Stimulated activated naive B cell treated with anti-CD40 and anti-IgM and Interleukin-4, amounts not matched to agents 10 μg/mL and 1 μg/mL and 100 μg/mL, for 72 hours (primary cell): Measurements from ENCODE around the gene ENTPD6.
"Not testable (repeated sequence)": the region's sequence is repeated elsewhere in the genome, so short reads cannot be mapped to it uniquely, and the experiment has no call there.

ENCODE experiments used
- ATAC-seq, 2 donors: fragments of 150-1000 bp; cut with Tn5 transposase; replicated peaks; 2 replicates each; pipeline ENCODE4 v1.10.0; 2021; ENCODE audit warnings: moderate library complexity in 1 of 2
- DNase-seq: peaks from one replicate; pipeline ENCODE4 v3.0.0; 2021
- H3K27ac Mint-ChIP-seq: one replicate; pipeline ENCODE4 v1.8.0; 2022; ENCODE audit warnings: mild to moderate bottlenecking, mixed read lengths
- H3K27me3 Mint-ChIP-seq, 2 donors: one replicate each; pipeline ENCODE4 v1.8.0; 2022; ENCODE audit warnings: mixed read lengths in 2 of 2
- H3K36me3 Mint-ChIP-seq, 2 donors: one replicate each; pipeline ENCODE4 v1.8.0; 2022; ENCODE audit warnings: mixed read lengths in 2 of 2, mild to moderate bottlenecking in 1 of 2
- H3K4me1 Mint-ChIP-seq, 2 donors: one replicate each; pipeline ENCODE4 v1.8.0; 2022; ENCODE audit warnings: mixed read lengths in 2 of 2, mild to moderate bottlenecking in 1 of 2
- H3K4me3 Mint-ChIP-seq, 2 donors: one replicate each; pipeline ENCODE4 v1.8.0; 2022; ENCODE audit warnings: mild to moderate bottlenecking in 2 of 2, mixed read lengths in 2 of 2, moderate library complexity in 1 of 2
- H3K9me3 Mint-ChIP-seq, 2 donors: one replicate each; pipeline ENCODE4 v1.8.0; 2022; ENCODE audit warnings: mixed read lengths in 2 of 2, mild to moderate bottlenecking in 1 of 2

The ENTPD6 gene

GRCh38 chr20:25252686-25253421 is 57.3 kb downstream of the ENTPD6 start:
- no peaks in the 10 kb centered on the region for H3K9me3 Mint-ChIP-seq
- ATAC-seq, result no peak
- no peak overlapping the region for H3K4me3 Mint-ChIP-seq
- H3K27me3 Mint-ChIP-seq, result no peaks in the 10 kb centered on the region
- H3K27ac Mint-ChIP-seq, result no peak overlapping the region
- peaks cover 10 to 20% of the 10 kb centered on the region in 2 donors for H3K4me1 Mint-ChIP-seq
- H3K36me3 Mint-ChIP-seq, result peaks cover 11 to 21% of the 10 kb centered on the region in 2 donors
- DNase-seq, result no peak

DNA sequence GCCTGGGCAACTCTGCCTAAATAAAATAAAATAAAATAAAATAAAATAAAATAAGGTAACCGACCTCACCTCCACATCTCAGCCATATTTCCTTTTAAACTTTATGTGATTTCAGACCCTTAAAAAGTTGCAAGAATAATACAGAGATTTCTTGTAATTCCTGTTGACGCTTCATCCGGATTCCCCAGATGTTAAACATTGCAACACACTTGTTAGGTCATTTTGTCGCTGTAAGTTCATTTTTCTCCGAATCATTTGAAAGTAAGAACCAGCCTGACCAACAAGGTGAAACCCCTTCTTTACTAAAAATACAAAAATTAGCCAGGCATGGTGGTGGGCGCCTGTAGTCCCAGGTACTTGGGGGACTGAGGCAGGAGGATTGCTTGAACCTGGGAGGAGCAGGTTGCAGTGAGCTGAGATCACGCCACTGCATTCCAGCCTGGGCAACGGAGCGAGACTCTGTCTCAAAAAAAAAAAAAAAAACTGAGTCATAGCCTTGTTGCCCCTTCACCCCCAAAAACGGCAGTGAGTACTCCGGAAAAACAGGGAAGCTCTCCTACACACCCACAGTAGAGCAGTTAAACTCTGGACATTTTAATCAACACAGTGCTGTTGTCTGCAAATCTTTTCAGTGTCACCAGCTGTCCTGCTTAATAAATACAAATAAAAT is 58.2 kb downstream of the ENTPD6 start:
- Mint-ChIP-seq H3K27me3 (no peaks in the 10 kb centered on the region), H3K4me1 (peaks cover 8 to 18% of the 10 kb centered on the region in 2 donors)

GRCh38 chr20:25254571-25254970 is 59.1 kb downstream of the ENTPD6 start:
- Mint-ChIP-seq H3K9me3 (no peaks in the 10 kb centered on the region), H3K27ac (no peak overlapping the region), H3K27me3 (no peaks in the 10 kb centered on the region), H3K36me3 (peaks cover 18 to 30% of the 10 kb centered on the region in 2 donors), H3K4me3 (no peak overlapping the region), H3K4me1 (peaks cover 3 to 16% of the 10 kb centered on the region in 2 donors)
- ATAC-seq (no peak), DNase-seq (no peak)

More for the DNA sequence above, 58.2 kb downstream of the ENTPD6 start:
- no peak overlapping the region for H3K27ac Mint-ChIP-seq
- DNase-seq (no peak), ATAC-seq (no peak)
- H3K9me3 Mint-ChIP-seq, result no peaks in the 10 kb centered on the region
- no peak overlapping the region for H3K4me3 Mint-ChIP-seq
- peaks cover 16 to 22% of the 10 kb centered on the region in 2 donors for H3K36me3 Mint-ChIP-seq

DNA sequence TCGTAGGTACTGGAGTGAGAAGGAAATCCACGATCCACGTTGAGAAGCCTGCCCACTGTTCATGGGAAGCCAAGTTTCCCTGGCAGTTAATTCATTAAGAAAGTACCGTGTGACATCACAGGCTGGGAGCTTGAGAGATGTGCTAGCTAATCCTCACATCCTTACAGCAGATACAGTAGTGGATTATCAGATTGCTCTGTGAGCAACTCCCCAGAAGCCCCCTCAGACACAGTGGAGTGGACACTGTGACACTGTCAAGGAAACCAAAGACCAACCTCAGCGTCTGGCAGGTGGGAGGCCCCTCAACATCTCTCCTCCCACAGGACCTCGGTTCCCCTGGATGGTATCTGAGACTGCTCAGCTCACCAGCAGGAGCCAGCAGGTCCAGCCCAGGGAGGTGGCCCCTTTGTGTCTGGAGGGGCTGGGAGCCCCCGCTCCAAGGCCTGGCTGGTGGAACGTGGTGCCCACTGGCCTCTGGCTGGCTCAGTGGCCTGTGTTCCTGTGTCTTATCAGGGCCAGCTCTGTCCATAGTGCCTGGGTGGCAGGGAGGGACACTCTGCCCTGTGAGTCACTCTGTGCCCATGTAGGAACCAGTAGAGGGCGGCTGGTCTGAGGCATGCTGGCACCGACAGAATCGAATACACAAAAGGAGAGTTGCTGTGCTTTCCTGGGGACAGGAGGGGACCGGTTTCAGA is 59.6 kb downstream of the ENTPD6 start:
- no peak for ATAC-seq
- peaks cover 3 to 16% of the 10 kb centered on the region in 2 donors for H3K4me1 Mint-ChIP-seq
- no peak for DNase-seq
- peaks cover 18 to 33% of the 10 kb centered on the region in 2 donors for H3K36me3 Mint-ChIP-seq
- no peaks in the 10 kb centered on the region for H3K9me3 Mint-ChIP-seq
- no peak overlapping the region for H3K27ac Mint-ChIP-seq
- no peak overlapping the region for H3K4me3 Mint-ChIP-seq
- H3K27me3 Mint-ChIP-seq, result no peaks in the 10 kb centered on the region

DNA sequence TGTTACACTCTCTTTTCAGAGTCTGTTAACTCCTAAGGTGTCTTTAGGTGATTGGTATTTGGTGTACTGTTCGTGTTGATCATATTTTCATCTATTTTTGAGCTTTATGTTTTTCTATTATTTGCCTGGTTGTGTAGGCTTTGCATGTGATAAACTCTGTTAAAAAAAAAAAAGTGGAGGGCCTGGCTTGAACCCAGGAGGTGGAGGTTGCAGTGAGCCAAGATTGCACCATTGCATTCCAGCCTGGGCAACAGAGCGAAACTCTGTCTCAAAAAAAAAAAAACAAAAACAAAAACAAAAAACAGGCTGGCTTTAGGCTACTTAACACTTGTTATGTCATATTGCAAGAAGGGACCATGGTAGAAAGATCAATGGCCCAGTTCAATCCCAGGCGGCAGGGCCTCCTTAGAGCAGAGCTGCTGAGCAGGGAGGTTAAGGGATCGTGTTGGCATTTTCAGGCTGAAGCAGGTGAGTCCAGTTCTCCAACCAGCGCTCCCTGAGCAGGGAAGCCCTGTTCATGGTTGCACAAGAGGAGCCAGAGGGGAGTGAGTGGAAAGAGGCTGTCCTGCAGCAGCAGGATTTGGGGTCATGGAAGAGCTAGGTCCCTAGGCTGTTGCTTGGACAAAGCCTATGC is 60.8 kb downstream of the ENTPD6 start:
- H3K4me1 Mint-ChIP-seq, result peaks cover 3 to 16% of the 10 kb centered on the region in 2 donors
- H3K9me3 Mint-ChIP-seq, result no peaks in the 10 kb centered on the region
- H3K4me3 Mint-ChIP-seq, result no peak overlapping the region
- H3K27me3 Mint-ChIP-seq, result no peaks in the 10 kb centered on the region
- DNase-seq (no peak), ATAC-seq (no peak)
- H3K27ac Mint-ChIP-seq, result no peak overlapping the region
- H3K36me3 Mint-ChIP-seq, result peaks cover 27 to 41% of the 10 kb centered on the region in 2 donors

DNA sequence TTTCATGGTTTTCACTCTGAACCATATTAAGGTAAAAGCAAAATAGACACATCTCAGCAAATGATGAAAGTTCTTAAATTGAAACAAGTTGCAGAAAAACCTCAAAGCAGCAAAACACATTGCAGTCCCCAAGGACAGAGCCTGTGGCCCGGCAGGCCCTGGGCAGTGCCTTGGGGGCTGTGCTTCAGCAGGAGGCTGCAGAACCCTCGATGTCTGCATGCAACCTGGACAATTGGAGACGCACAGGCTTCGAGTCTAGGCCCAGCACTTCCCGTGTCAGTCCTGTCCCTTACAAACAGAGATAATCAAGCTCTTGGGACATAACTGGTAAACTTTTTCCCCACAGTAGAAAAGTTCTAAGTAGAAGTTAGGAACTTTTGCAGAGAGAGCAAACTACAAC is 61.6 kb downstream of the ENTPD6 start:
- peaks cover 3 to 16% of the 10 kb centered on the region in 2 donors for H3K4me1 Mint-ChIP-seq
- H3K4me3 Mint-ChIP-seq, result no peak overlapping the region
- peaks cover 33 to 46% of the 10 kb centered on the region in 2 donors for H3K36me3 Mint-ChIP-seq
- peaks cover 0 to 2% of the 10 kb centered on the region in 2 donors for H3K9me3 Mint-ChIP-seq
- no peak overlapping the region for H3K27ac Mint-ChIP-seq
- no peaks in the 10 kb centered on the region for H3K27me3 Mint-ChIP-seq
- DNase-seq, result no peak
- no peak for ATAC-seq

DNA sequence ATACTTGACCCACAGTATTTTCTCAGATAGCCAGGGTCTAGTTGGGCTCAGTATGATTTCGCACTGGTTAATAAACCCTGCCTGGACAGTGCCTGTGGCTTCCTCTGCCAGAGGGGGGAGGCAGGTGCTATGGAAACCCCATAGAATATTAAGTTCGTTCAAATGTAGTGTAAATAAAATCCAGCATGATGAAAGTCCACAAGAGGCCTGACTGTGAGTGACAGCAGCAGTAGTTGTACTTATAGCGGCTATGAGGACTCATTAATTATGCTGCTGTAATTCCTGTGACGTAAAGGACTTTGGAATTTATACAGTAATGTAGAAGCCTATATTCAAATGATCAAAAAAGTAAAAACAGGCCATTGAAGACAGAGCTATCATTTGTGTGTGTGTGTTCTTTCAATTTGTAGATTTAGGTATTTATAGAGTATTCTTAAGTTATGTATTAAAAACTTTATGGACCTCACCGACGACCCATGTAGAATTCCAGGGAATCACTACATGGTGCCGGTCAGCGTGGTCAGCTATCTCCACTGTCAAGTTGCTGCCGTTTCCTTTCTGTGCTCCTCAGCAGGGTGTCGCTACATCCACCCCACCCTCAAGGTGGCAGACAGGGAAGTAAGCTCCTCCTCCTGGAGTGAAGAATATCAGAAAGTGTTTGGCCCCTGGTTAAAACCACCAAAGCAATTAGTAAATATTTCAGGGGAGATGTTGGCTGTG is 62.4 kb downstream of the ENTPD6 start:
- Mint-ChIP-seq H3K4me3 (no peak overlapping the region), H3K27ac (no peak overlapping the region), H3K4me1 (peaks cover 3 to 16% of the 10 kb centered on the region in 2 donors), H3K27me3 (no peaks in the 10 kb centered on the region), H3K36me3 (peaks cover 33 to 48% of the 10 kb centered on the region in 2 donors), H3K9me3 (peaks cover 0 to 2% of the 10 kb centered on the region in 2 donors)
- DNase-seq (no peak), ATAC-seq (no peak)

- H3K4me1 Mint-ChIP-seq, result peaks cover 5 to 16% of the 10 kb centered on the region in 2 donors
- peaks cover 33 to 53% of the 10 kb centered on the region in 2 donors for H3K36me3 Mint-ChIP-seq
- no peak overlapping the region for H3K27ac Mint-ChIP-seq
- no peak overlapping the region for H3K4me3 Mint-ChIP-seq
- ATAC-seq (no peak), DNase-seq (no peak)
- H3K9me3 Mint-ChIP-seq, result peaks cover 0 to 2% of the 10 kb centered on the region in 2 donors
- H3K27me3 Mint-ChIP-seq, result no peaks in the 10 kb centered on the region
Observed at GRCh38 chr20:25258476-25258805, 62.9 kb downstream of the ENTPD6 start.

DNA sequence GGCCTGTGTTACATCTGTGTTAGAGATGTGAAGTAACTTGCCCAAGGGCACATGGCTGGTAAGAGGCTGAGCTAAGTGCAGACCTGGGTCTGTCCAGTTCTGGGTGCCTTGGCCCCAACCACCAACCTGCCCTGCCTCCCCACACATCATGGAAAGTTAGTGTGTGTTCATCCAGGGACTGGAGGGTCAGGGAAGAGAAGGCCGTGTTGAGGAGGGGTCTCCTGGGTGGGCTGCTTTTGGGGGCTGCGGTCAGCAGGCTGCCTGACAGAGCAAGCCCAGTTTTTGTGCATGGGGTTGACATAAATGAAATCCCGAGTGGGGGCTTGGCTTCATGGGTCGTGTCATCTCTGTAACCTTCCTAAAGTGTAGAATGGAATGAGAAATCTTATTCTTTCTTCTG is 63.3 kb downstream of the ENTPD6 start:
- H3K36me3 Mint-ChIP-seq, result peaks cover 33 to 53% of the 10 kb centered on the region in 2 donors

GRCh38 chr20:25259358-25259757 is 63.8 kb downstream of the ENTPD6 start:
- DNase-seq, result no peak
- Mint-ChIP-seq H3K27me3 (no peaks in the 10 kb centered on the region), H3K4me1 (peaks cover 7 to 16% of the 10 kb centered on the region in 2 donors), H3K9me3 (peaks cover 0 to 3% of the 10 kb centered on the region in 2 donors), H3K27ac (no peak overlapping the region), H3K36me3 (peaks cover 34 to 55% of the 10 kb centered on the region in 2 donors), H3K4me3 (no peak overlapping the region)
- no peak for ATAC-seq

More for the DNA sequence above, 63.3 kb downstream of the ENTPD6 start:
- DNase-seq, result no peak
- ATAC-seq, result no peak
- Mint-ChIP-seq H3K27me3 (no peaks in the 10 kb centered on the region), H3K4me3 (no peak overlapping the region), H3K27ac (no peak overlapping the region), H3K4me1 (peaks cover 5 to 16% of the 10 kb centered on the region in 2 donors), H3K9me3 (peaks cover 0 to 2% of the 10 kb centered on the region in 2 donors)

- peaks cover 7 to 16% of the 10 kb centered on the region in 2 donors for H3K4me1 Mint-ChIP-seq
- H3K36me3 Mint-ChIP-seq, result peaks cover 39 to 58% of the 10 kb centered on the region in 2 donors
- no peak for ATAC-seq
- no peak overlapping the region for H3K4me3 Mint-ChIP-seq
- peaks cover 0 to 3% of the 10 kb centered on the region in 2 donors for H3K9me3 Mint-ChIP-seq
- no peak overlapping the region for H3K27ac Mint-ChIP-seq
- no peak for DNase-seq
- H3K27me3 Mint-ChIP-seq, result no peaks in the 10 kb centered on the region
Observed at GRCh38 chr20:25259788-25260254, 64.3 kb downstream of the ENTPD6 start.

DNA sequence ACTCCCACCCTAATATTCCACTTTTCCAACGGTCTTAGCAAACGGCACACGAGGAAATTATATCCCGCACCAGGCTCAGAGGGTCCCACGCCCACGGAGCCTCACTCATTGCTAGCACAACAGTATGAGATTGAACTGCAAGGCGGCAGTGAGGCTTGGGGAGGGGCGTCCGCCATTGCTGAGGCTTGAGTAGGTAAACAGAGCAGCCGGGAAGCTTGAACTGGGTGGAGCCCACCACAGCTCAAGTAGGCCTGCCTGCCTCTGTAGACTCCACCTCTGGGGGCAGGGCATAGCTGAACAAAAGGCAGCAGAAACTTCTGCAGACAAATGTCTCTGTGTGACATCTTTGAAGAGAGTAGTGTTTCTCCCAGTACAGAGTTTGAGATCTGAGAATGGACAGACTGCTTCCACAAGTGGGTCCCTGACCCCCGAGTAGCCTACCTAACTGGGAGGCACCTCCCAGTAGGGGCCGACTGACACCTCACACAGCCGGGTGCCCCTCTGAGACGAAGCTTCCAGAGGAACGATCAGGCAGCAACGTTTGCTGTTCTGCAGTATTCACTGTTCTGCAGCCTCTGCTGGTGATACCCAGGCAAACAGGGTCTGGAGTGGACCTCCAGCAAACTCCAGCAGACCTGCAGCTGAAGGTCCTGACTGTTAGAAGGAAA is 65.4 kb downstream of the ENTPD6 start:
- ATAC-seq, H3K4me3 Mint-ChIP-seq, H3K27me3 Mint-ChIP-seq, H3K27ac Mint-ChIP-seq, H3K9me3 Mint-ChIP-seq, DNase-seq: not testable (repeated sequence)
- Mint-ChIP-seq H3K4me1 (peaks cover 7 to 15% of the 10 kb centered on the region in 2 donors), H3K36me3 (peaks cover 35 to 57% of the 10 kb centered on the region in 2 donors)
